ENCODE data around the gene DNER.

The DNER gene

GRCh38 chr2:229429589-229429988, 284.8 kb downstream of the DNER start:
- DNase-seq, result no peak

DNA sequence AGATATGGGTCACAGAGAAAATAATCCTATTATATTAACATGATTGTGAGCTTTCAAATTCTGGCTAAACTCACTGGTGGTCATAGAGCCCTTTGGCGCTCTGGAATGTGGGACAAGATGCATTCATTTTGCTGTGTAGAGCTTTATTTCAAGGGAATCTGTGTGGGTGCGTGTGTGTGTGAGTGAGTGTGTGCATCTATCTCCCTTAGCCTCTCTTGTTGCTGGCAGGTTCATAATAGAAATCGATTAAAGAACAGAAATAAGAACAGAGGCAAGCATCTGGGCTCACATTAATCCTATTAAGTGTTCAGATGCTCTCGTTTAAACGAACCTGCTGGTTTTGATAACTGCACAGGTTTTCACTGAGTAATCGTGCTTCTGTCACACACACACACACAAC, 287.9 kb downstream of the DNER start:
- DNase-seq, result no peak

- DNase-seq, result no peak
Measured at GRCh38 chr2:229425598-229425997, 288.8 kb downstream of the DNER start.

DNA sequence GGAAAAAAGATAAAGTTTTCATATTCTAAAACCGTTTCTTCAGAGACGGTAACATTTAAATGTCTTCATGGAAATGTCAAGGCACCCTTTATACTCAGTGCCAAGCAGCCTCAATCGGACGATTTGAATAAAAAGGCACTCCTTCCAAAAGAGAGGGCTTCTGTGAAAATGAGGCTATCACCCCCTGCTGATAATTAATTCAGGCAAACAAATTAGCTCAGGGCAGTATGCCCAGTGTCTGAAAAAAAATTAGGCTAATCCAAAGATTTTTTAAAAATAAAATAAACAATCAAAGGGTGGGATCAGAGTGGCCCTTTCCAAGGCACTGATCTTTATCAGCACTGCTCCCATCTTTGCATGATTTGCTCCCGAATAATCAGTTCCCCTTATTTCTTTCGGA, 292.3 kb downstream of the DNER start:
- DNase-seq, result no peak

DNA sequence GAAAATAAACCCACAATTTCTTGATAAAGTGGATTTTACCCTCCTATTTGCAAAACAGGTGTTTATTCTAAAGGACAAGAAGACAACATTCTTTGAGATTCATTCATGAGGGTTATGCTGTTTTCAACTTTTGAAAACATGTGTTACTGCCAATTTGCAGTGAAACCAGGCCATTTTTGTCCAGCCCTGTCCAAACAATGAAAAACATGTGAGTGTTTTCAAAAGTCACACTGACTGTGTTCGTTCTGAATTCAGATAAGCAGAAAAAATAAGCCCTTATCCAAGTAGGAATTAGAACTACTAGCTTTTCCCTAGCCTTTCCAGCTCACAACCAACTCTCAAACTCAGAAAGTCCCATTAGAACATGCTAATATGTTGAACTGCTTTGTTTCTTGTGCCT, 295.2 kb downstream of the DNER start:
- DNase-seq, result no peak

- peak; percentile 82 for DNase-seq
Measured at GRCh38 chr2:229417916-229418315, 296.4 kb downstream of the DNER start.

DNA sequence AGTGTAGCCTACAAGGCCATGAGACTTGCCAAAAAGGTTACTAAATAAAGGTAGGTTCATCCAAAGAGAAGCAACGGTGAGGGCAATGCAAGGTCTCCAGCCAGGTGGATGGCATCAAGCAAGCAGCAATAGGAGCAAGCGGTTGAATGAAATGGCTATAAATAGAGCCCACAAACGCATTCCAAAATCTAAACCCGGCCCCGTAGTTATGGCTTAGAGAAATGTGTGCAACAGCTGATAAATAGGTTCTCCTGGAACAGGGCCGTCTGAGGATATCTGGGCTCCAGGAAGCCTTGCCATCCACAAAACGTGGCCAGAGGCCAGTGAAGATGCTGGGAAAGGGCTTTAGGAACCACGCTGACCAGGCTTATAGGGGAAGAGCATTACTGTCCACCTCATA, 297.2 kb downstream of the DNER start:
- no peak for DNase-seq

DNA sequence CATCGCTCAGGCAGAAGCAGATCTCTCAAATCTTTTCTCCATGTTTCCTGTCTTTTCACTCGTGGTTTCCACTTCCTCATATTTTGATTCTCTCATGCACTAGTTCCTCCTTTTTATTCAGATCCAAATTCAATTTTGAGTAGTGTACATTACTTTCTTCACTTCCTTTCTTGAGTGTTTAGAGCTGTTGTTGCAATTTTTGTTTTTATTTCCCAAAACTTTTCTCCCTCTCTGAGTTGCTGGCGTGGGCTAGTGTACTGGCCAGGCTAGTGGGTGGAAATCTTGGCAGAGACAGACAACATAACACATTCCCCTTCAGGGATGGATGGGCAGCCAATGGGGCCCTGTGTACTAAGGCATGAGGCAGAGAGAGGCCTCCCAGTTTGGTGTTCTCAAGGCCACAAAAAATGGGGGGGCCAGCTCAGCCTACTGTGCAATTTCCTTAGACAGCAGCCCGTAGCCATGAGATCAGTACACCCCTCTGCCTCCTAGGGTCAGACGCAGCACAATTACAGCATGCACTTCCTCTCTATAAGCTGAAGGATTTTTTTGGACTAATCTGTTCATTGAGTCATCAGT, 298.1 kb downstream of the DNER start:
- DNase-seq, result no peak

GRCh38 chr2:229414631-229415030, 299.7 kb downstream of the DNER start:
- DNase-seq, result no peak

DNA sequence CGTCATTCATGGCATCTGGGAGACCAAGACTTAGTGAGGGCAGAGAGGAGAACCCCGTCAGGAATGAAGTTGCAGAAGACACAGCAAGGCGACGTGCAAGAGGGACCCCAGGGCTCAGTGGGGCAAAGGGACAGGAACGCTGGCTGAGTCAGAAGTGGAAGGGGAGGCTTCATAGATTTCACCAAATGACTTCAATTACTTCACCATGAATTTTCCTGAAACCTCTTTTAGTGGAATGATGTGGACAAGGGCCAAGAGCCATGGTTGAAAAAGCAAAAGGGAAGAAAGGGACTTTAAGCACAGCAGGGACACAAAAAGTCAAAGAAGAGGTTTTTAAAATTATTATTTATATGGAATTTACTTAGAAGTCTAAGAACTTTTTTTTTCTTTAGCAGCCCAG, 301.7 kb downstream of the DNER start:
- no peak for DNase-seq

DNA sequence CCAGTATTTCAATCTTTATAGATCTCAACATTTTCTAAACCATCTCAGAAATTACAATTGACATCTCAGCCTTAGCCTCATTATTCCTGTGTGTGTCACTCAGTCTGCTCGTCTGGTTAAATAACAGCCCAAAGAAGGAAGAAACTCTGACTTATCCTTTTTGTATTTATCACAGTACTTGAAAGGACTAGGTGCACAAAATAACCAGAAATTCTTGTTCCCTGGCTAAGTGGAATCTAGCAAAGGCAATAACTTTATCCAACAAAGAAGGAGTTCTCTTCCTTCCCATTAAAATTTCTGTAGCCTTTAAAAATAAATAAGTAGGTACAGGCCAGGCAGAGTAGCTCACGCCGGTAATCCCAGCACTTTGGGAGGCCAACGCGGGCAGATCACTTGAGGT, 303.4 kb downstream of the DNER start:
- no peak for DNase-seq

GRCh38 chr2:229410264-229410663, 304.1 kb downstream of the DNER start:
- DNase-seq, result no peak

- no peak for DNase-seq
Measured at GRCh38 chr2:229409751-229410181, 304.6 kb downstream of the DNER start.

DNA sequence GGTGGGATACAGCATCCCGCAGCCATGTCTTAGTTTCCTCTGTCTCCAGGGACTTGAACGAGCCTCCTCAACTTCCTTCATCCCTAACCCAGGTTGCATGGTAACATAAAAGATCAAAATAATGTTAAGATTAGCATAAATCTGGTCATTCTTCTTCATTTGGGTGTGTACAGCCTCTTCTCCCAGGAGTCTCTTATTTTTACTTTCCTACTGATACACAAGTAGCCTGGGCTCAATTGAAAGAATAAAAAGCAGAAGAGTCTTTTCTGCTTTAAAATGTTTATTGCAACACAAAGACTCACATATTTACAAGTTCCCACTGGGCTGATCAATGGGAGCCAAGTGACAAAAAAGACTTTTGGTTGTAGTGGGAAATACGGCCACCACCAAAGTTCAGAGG, 305.4 kb downstream of the DNER start:
- no peak for DNase-seq

- no peak for DNase-seq
Measured at GRCh38 chr2:229408356-229408755, 306.0 kb downstream of the DNER start.

GRCh38 chr2:229407170-229407569, 307.2 kb downstream of the DNER start:
- no peak for DNase-seq

- DNase-seq, result no peak
Measured at GRCh38 chr2:229405796-229406195, 308.6 kb downstream of the DNER start.

GRCh38 chr2:229403296-229403695, 311.1 kb downstream of the DNER start:
- DNase-seq, result no peak

DNA sequence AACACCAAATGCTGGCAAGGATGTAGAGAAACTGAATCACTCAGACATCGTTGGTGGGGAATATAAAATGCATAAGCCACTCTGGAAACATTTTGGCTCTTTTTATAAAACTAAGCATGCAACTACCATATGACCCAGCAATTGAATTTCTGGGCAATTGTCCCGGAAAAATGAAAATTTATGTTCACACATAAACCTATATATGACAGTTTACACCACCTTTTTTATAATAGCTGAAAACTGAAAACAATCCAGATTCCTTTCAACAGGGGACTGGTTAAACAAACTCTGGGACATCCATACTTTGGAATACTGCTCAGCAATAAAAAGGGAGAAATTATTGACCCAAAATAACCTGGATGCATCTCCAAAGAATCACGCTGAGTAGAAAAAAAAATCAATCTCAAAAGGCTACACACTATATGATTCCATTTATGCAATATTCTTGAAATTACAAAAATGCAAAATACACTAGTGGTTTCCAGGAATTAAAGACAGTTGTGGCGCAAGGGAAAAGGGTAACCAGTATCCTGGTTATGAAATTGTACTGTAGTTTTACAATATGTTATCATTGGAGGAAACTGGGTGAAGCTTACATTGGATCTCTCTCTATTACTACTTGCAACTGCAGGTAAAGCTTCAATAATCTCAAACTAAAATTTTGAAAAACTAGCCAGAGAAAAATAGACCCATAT, 313.0 kb downstream of the DNER start:
- no peak for DNase-seq

GRCh38 chr2:229393926-229394325, 320.4 kb downstream of the DNER start:
- DNase-seq, result no peak

DNA sequence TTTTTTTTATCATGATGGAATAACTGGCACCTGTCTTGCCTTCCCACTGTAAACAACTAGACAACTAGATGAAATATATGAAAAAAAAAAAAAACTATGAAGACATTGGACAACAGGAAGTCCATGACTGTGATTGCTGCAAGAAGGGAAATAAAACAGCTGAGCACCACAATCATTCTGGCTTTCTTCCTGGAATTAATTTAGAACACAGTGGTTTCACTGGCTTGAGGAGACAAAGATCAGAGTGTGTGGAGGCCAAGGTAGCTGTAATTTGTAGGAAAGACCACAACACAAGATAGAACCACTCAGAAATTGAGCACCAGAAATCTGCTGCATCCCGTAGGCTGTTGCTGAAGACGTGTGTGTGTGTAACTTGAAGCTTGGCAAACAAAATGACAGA, 322.2 kb downstream of the DNER start:
- no peak for DNase-seq

- no peak for DNase-seq
Measured at GRCh38 chr2:229388731-229389130, 325.6 kb downstream of the DNER start.

GRCh38 chr2:229387866-229388265, 326.5 kb downstream of the DNER start:
- no peak for DNase-seq

- DNase-seq, result no peak
Measured at GRCh38 chr2:229380101-229380625, 334.2 kb downstream of the DNER start.

- no peak for DNase-seq
Measured at GRCh38 chr2:229378386-229378785, 336.0 kb downstream of the DNER start.

All from NCI-H2029 treated with DMSO at 0.1 percent for 48 hours (cell line).